CMK (cell line): Measurements from ENCODE around the gene RHOXF2B.
"Not testable (repeated sequence)": the region's sequence is repeated elsewhere in the genome, so short reads cannot be mapped to it uniquely, and the experiment has no call there.

Experiments used
- DNase-seq: peaks from one replicate; pipeline ENCODE4 v3.0.0-alpha.2; 2010; ENCODE audit warnings: low read depth

The RHOXF2B gene

GRCh38 chrX:120077590-120077989, at the start of gene RHOXF2B:
Gene RHOXF2B (minus strand): TSS chrX:120077690. CDS start chrX:120077552, 138 bp downstream.
- not testable (repeated sequence) for DNase-seq

GRCh38 chrX:120125444-120125843, 48.0 kb upstream of the RHOXF2B start:
- no peak for DNase-seq

GRCh38 chrX:120120223-120120622, 42.7 kb upstream of the RHOXF2B start:
- no peak for DNase-seq

- DNase-seq, result no peak
These were observed 38.0 kb upstream of the RHOXF2B start, which contains the start of gene RHOXF1 for GRCh38 chrX:120115438-120115963. Gene RHOXF1 (minus strand): TSS chrX:120115913. CDS start chrX:120115862, 51 bp downstream.

GRCh38 chrX:120111611-120112010, 34.1 kb upstream of the RHOXF2B start:
- no peak for DNase-seq

GRCh38 chrX:120109378-120109777, 31.9 kb upstream of the RHOXF2B start:
- no peak for DNase-seq

GRCh38 chrX:120104707-120105106, 27.2 kb upstream of the RHOXF2B start:
- not testable (repeated sequence) for DNase-seq

GRCh38 chrX:120101057-120101456, 23.6 kb upstream of the RHOXF2B start:
- DNase-seq, result not testable (repeated sequence)

GRCh38 chrX:120090208-120090607, 12.7 kb upstream of the RHOXF2B start:
- no peak for DNase-seq

- no peak for DNase-seq
These were observed 10.0 kb upstream of the RHOXF2B start for GRCh38 chrX:120087289-120088017.

- DNase-seq, result not testable (repeated sequence)
These were observed 8.2 kb upstream of the RHOXF2B start for GRCh38 chrX:120085553-120086185.

- not testable (repeated sequence) for DNase-seq
These were observed 11.3 kb downstream of the RHOXF2B start for GRCh38 chrX:120066169-120066568.

- DNase-seq, result not testable (repeated sequence)
These were observed 34.8 kb downstream of the RHOXF2B start for GRCh38 chrX:120042712-120043111.

- DNase-seq, result not testable (repeated sequence)
These were observed 35.2 kb downstream of the RHOXF2B start for GRCh38 chrX:120042247-120042646.

GRCh38 chrX:120040176-120040575, 37.3 kb downstream of the RHOXF2B start:
- not testable (repeated sequence) for DNase-seq

GRCh38 chrX:120039087-120039733, 38.3 kb downstream of the RHOXF2B start:
- not testable (repeated sequence) for DNase-seq

- DNase-seq, result no peak
These were observed 40.8 kb downstream of the RHOXF2B start for GRCh38 chrX:120036704-120037103.

- DNase-seq, result not testable (repeated sequence)
These were observed 41.8 kb downstream of the RHOXF2B start for GRCh38 chrX:120035522-120036309.

GRCh38 chrX:120029354-120029753, 48.1 kb downstream of the RHOXF2B start:
- DNase-seq, result no peak

- no peak for DNase-seq
These were observed 54.2 kb downstream of the RHOXF2B start for GRCh38 chrX:120023259-120023658.

GRCh38 chrX:120022763-120023162, 54.7 kb downstream of the RHOXF2B start:
- DNase-seq, result no peak
